Activated CD4-positive, alpha-beta T cell treated with anti-CD3 and anti-CD28 coated beads for 48 hours (primary cell): ENCODE results near the gene PARVG.

Source experiments
- DNase-seq: peaks from one replicate; pipeline ENCODE4 v3.0.0-alpha.2; 2020

Gene PARVG

GRCh38 chr22:44199866-44200265, 19.1 kb downstream of the PARVG start:
- DNase-seq: no peak

- DNase-seq: no peak
These were observed 19.7 kb downstream of the PARVG start for GRCh38 chr22:44200451-44200850.

GRCh38 chr22:44200855-44201550, 20.3 kb downstream of the PARVG start:
- no peak for DNase-seq

GRCh38 chr22:44201665-44202064, 20.9 kb downstream of the PARVG start:
- no peak for DNase-seq

GRCh38 chr22:44202261-44202789, 21.6 kb downstream of the PARVG start:
- no peak for DNase-seq

- no peak for DNase-seq
These were observed 22.5 kb downstream of the PARVG start for GRCh38 chr22:44203203-44203602.

GRCh38 chr22:44204739-44205515, 24.2 kb downstream of the PARVG start:
- no peak for DNase-seq

GRCh38 chr22:44205516-44206329, 25.0 kb downstream of the PARVG start:
- no peak for DNase-seq

GRCh38 chr22:44206330-44206645, 25.6 kb downstream of the PARVG start:
- no peak for DNase-seq

- DNase-seq: no peak
These were observed 26.0 kb downstream of the PARVG start for GRCh38 chr22:44206696-44207095.

- no peak for DNase-seq
These were observed 26.7 kb downstream of the PARVG start for GRCh38 chr22:44207173-44207980.

GRCh38 chr22:44207981-44208317, 27.2 kb downstream of the PARVG start:
- DNase-seq: no peak

- no peak for DNase-seq
These were observed 28.6 kb downstream of the PARVG start for GRCh38 chr22:44209343-44209742.

GRCh38 chr22:44210722-44211121, 30.0 kb downstream of the PARVG start:
- no peak for DNase-seq

- no peak for DNase-seq
These were observed 30.7 kb downstream of the PARVG start for GRCh38 chr22:44211256-44211945.

GRCh38 chr22:44211946-44212930, 31.5 kb downstream of the PARVG start:
- DNase-seq: no peak

GRCh38 chr22:44212936-44213335, 32.2 kb downstream of the PARVG start:
- no peak for DNase-seq

GRCh38 chr22:44213489-44214043, 32.8 kb downstream of the PARVG start:
- DNase-seq: no peak

- DNase-seq: no peak
These were observed 33.5 kb downstream of the PARVG start for GRCh38 chr22:44214187-44214586.

GRCh38 chr22:44214764-44215163, 34.0 kb downstream of the PARVG start:
- DNase-seq: no peak

- DNase-seq: no peak
These were observed 34.6 kb downstream of the PARVG start for GRCh38 chr22:44215287-44215686.
